Right ventricle myocardium inferior (tissue), 1 donor: ENCODE measurements around the gene CECR2. TPM values are rescaled to one million over a fixed set of nuclear protein-coding genes. Genes with fewer than 3 reads are reported as not detected.

ENCODE experiments used
- ATAC-seq: fragments of 200-7000 bp; cut with Tn5 transposase; one replicate; pipeline ENCODE4 v1.9.1; 2020; ENCODE audit warnings: mild to moderate bottlenecking, moderate library complexity
- DNase-seq: peaks from one replicate; pipeline ENCODE4 v3.0.0; 2021; ENCODE audit errors: missing footprints
- intact Hi-C: fragments of 100-400 bp; cut with DNase I; formaldehyde crosslinking; loops from one replicate; pipeline ENCODE4 v1.11.0; 2022
- long read RNA-seq: library from polyadenylated mRNA; unstranded; transcript quantifications from one replicate; pipeline ENCODE4 v2.0.0, GENCODE V29; 2021
- total RNA-seq: library from RNA; stranded (reverse); fragmentation: NEBNext Ultra II Directional; extraction: Animal tissue kit (Norgen Biotek cat#: 25700); gene quantifications from one replicate; pipeline ENCODE4 v1.2.1, GENCODE V29; 2021
- donor health status: DM: no; HTN: yes; CAD: no; lungs with severe emphysema.

Gene CECR2
- total RNA-seq: 6.4 TPM
- long read RNA-seq, partial matches to known transcripts: 1 of 1 reads
- long read RNA-seq, other reads (novel, unspliced or antisense): 0 of 1 reads

DNA sequence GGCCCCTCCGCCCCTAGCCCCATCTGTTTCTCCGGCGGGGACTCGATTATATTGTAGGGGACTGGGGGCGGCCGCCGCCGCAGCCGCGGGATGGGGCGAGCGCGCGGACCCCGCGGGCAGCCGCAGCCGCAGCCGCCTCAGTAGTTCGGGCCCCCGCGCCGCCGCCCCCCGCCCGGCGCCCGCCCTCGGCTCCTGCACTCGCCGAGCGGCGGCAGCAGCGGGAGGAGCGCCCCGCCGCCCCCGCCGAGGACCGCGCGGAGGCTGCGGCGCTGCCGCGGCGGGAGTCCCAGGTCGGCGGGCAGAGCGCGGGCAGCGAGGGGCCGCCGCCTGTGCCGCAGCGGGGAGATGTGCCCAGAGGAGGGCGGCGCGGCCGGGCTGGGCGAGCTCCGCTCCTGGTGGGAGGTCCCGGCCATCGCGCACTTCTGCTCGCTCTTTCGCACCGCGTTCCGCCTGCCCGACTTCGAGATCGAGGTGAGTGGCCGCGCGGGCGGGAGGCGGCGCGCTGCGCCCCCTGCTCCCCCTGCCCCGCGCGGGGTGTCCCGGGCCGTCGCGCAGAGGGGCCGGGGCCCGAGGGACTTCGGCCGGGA is at the start of gene CECR2:
TSS of gene CECR2 (plus strand) at position 22 of the 587 bp plus-strand sequence. CDS start at position 346, 324 bp downstream.
- no peak for DNase-seq
- intact Hi-C loops: loop anchor here (2.0 to 5.0 kb wide), 2 partner anchors 38 to 131 kb away; no protein-coding TSS in a partner anchor
- peak; percentile 45 for ATAC-seq

DNA sequence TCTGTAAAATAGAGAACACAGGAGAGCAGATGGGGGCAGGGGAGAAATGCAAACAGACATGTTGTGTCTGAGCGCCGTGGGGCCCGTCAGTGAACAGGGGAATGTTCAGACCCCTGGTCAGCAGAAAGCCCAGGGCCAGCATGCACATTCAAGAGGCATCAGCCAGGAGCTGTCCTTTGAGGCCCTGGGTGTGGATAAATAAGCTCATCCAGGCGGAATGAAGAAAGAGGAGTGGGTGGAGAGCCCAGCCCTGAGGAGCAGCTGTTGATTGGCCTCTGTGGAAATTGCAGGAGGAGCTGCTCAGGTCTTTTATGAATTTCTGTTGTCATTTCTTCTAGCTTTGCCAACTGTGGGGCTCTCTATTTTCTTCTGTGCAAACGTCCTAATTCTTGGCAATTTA is 49.7 kb upstream of the CECR2 start:
- intact Hi-C loops: no loop called here
- no peak for DNase-seq
- ATAC-seq: no peak

DNA sequence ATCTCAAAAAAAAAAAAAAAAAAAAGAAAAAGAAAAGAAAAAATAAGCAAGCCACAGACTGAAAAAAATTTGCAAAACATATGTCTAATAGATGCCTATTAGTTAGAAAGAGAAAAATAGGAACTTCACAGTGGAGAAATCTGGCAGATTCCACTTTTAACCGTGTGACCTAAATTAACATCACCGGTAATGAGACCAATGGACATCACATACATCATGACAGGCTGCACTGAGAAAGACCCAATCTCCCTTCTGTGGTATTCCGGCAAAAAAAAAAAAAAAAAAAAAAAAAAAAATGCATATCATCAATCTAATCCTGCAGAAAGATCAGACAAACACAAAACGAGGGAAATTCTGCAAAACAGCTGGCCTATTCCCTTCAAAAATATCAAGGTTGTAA is 46.7 kb upstream of the CECR2 start:
- no peak for ATAC-seq
- intact Hi-C loops: loop anchor here (10.0 kb wide), 1 partner anchor 108 kb away; the partner anchor contains the start of gene ADA2
- DNase-seq: no peak

DNA sequence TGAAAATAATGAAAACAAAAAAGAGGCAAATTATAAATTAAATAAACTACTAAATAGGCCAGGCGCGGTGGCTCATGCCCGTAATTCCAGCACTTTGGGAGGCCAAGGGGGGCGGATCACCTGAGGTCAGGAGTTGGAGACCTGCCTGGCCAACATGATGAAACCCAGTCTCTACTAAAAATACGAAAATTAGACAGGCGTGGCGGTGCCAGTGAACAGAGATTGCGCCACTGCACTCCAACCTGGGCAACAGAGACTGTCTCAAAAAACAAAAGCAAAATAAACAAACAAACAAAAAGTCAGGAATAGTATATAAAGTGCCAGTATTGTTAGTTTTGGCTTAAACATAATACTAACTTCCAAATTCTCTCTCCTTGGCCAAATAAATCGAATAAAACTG is 37.6 kb upstream of the CECR2 start:
- ATAC-seq: no peak
- no peak for DNase-seq
- intact Hi-C loops: no loop called here

DNA sequence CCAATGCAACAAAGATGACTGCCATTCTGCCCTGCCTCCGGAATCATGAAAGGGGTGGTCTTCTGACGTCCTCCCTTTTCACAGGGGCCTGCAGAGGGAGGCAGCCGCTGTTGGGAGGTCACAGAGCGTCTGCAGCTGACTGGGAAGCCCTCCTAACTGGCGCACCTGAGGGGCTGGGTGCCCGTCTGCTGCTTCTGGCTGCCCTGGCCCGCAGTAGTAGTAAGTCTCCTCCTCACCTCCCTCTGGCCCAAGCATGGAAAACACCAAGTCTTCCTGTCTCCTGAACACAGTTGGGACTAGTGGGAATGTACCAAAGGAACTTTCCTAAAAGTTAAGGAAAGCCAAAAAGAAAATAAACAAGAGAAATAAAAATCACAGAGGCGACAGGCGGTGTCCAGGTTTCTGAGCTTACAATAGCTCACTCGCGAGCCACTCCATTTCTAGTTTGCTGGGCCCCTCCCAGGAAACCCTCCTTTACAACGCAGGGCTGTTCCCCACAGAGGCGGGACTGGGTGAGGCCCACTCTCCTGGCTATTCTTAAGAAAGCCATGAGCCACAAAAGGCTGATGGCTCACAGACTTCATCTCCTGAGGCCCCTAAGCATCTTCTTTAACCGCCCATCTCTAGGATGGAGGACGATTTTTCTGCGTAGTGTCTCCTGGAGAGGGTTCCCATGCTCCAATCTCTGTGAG is 37.0 kb upstream of the CECR2 start:
- intact Hi-C loops: no loop called here
- no peak for ATAC-seq

DNA sequence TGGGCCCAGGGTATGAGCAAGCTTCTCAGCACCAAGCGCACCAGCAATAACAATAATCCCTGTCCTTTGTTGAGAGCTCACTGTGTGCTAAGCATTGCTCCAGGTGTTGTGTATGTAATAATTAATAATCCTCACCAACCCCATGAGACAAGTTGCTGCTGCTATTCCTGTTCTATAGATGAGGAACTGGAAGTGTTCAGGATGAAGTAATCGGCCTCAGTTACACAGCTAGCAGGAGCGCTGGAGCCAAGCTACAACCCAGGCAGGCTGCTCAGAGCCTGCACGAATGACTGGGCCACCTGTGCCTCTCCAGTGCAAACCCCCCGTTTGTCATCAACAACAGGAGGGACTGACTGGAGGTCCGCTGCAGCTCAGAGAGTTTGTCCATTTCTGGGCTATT is 35.2 kb upstream of the CECR2 start:
- DNase-seq: no peak
- ATAC-seq: no peak
- intact Hi-C loops: no loop called here

More for the DNA sequence above, 37.0 kb upstream of the CECR2 start:
- no peak for DNase-seq

DNA sequence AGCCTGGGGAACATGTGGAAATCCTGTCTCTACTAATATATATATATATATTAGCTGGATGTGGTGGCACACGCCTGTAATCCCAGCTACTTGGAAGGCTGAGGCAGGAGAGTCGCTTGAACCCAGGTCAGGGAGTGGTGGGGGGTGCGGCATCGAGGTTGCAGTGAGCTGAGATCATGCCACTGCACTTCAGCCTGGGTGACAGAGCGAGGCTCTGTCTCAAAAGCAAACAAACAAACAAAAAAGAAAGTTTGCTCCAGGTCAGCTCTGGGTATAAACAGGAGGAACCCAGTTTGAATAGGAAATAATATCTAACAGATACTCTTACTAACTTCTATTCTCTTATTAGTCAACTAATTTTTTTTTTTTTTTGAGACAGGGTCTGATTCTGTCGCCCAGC is 34.3 kb upstream of the CECR2 start:
- no peak for DNase-seq
- intact Hi-C loops: no loop called here
- no peak for ATAC-seq

DNA sequence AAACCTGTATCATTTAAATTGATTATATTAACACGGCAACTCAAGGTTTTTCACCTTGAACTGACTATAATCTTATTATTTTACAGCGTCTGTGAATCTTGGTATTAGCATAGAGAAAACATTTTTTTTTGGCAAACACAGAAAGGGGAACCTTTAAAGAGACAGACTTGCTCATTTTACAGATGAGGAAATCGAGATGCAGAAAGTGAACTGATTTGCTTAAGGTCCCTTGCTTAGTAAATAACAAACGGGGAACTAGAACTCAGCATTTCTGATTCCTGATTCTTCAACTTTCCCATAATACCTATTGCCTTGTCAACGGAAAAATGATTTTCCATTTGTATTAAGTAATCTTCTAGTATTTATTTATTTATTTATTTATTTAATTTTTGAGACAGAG is 33.2 kb upstream of the CECR2 start:
- ATAC-seq (no peak), DNase-seq (no peak)
- intact Hi-C loops: no loop called here

DNA sequence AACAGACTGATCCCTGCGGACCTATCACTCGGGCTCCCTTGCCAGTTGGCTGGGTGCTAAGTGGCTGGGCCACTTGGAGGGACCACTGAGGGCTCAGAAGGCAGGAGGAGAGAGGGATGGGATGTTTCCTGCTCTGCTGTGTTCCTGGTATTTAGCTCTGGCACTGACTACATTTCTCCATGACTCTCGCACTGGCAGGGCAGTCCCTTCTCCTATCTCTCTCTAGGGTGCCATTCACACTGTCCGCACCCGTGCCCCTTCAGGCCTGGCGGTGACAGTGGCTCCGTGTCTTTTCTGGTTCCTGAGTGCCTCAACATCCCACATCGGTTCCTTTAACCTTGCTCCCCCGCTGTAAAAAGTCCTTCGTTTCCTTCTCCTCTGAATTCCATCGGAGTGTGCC is 31.6 kb upstream of the CECR2 start:
- intact Hi-C loops: no loop called here
- ATAC-seq (peak; percentile 40), DNase-seq (no peak)

DNA sequence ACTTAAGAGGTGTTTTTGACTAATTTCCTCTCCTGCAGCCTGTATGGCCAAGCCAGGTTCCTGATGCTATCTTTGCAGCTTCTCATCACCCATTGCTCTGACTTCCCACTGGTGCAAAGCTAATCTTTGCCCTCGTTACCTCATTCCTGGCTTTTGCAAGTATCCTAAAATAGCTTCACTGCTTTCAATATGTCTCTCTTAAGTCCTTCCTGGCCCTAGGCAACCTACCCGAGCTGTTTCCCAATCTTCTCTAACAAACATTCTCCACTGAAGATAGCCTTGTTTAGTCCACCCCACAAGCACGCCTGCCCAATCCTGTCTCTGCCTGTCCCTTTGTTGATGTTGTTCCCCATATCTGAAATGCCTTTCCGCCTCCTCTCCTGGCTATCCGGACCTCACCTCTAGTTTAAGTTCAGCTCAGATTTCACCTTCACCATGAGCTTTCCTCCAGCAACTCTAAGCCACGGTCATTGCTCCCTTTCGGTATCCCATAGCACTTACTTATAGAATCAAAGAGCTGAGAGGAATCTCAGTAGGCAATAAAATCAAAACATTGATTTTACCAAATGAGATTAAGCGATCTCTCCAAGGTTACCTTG is 30.1 kb upstream of the CECR2 start:
- intact Hi-C loops: no loop called here
- ATAC-seq (peak; percentile 87), DNase-seq (no peak)

DNA sequence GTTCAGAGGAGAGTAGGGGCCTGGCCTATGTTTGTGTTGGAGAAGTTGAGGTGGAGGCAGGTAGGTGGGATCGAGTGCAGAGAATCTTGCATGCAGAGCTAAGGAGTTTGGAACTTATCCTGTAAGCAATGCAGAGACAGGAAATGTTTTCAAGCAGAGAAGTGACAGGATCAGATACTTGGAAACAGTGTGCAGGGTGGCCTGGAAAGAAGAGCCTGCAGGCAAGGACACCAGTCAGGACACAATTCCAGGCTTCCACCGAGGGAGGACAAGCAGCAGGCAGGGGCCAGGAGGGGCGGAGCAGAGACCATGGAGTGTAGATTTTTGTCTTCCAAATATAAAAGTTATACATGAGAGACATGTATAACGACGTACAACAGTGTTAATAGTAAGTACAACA is 26.9 kb upstream of the CECR2 start:
- ATAC-seq (no peak), DNase-seq (no peak)
- intact Hi-C loops: no loop called here

DNA sequence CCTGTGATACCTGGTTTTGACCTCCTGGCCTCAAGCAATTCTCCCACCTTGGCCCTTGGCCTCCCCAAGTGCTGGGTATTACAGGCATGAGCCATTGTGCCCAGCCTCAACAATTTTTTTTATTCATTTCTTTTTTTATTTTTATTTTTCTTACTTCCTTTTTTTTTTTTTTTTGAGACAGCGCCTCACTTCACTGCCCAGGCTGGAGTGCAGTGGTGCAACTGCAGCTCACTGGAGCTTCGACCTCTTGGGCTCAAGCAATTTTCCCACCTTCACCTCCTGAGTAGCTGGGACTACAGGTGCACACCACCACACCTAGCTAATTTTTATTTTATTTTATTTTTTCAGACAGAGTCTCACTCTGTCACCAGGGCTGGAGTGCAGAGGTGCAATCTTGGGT is 25.5 kb upstream of the CECR2 start:
- DNase-seq: no peak
- ATAC-seq: no peak
- intact Hi-C loops: no loop called here

DNA sequence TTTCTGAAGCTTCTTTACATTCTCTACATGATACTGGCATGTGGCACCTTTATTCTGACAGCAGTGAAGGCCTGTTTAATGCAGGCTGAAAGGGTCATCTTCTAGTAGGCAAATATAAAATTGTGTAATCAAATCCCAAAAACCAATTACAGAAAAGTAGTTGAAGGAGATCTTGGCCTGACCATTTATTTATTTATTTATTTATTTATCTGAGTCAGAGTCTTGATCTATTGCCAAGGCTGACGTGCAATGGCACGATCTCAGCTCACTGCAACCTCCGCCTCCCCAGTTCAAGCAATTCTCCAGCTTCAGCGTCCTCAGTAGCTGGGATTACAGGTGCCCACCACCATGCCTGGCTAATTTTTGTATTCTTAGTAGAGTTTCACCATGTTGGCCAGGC is 22.7 kb upstream of the CECR2 start:
- DNase-seq (no peak), ATAC-seq (no peak)
- intact Hi-C loops: no loop called here

DNA sequence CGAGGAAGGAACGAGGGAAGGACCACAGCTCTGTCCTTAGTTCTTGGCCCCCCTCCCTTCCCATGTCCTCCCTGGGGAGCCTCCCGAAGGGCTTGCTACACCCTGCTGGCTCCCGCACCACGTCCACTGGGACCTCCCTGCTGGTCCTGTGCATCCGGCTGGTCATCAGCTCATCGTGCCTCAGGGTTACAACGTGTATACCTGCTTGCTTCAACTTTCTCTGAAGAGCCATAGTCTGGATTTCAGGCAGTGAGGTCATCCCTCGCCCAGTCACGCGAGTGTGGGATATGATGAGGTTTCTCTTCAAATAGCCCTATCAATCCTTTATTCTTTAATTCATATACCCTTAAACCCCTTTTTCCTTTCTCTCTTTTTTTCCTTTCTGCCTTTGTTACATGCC is 21.5 kb upstream of the CECR2 start:
- ATAC-seq (no peak), DNase-seq (no peak)
- intact Hi-C loops: no loop called here

DNA sequence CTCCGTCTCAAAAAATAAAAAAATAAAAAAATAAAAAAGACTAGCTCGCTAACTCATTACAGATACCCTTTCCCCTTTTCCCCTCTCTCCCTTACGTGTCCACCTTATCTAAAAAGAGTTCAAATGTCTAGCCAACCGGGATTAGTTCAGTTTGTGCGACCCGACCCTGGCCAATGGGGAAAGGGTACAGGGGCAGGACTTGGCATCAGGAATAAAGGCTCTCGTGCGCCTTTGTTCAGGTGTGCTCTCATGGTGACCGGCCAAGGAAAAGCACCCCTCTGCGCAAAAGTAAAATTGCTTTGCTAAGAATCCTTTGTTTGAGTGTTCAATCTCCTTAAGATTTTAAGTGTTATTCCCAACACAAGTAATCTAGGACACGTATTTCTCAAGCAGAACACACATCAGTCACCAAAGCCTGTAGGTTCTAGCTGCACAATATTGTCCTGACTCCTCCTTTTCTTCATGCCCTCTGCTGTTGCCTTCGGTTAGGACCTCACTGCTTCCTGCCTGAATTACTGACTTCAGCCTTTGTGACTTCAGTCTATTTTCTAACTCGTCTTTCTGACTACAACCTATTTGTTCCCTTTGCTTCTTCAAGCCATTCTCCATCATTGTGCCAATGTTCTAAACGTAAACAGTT is 20.7 kb upstream of the CECR2 start:
- intact Hi-C loops: no loop called here
- DNase-seq (no peak), ATAC-seq (no peak)

DNA sequence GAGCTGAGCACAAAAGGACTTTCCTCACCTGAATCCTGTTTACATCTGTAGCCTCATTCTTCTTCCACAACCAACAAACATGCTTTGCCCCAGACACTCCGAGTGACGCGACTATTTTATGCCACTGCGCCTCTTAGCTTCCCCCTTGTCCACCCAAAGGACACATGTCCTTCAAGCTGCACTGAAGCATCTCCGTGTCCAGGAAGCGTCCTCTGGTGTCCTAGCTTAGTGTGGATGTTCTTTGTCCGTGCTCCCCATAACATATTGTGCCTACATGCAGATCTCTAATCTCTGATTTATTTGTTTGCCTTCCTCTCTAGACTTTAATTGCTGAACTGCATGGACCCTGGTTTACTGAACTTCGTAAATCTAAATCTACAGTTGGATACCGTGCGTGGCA is 20.1 kb upstream of the CECR2 start:
- intact Hi-C loops: no loop called here
- DNase-seq: no peak
- ATAC-seq: no peak

DNA sequence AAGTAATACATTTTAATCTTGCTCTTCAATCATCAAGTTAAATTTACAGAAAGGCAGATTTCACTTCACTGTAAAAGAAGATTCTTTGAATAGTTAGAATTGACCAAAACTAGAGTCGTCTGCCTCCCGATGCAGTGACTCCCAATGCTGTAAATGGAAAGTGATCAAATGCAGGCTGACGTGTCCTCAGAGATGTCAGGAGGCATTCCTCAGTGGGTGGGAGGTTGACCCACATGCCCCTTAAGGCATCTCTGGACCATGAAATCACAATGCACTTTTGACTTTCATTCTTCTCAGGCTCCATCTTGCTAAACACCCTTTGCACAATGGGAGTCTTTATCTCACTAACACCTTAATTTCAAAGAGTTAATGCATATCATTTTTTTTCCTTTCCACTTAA is 19.0 kb upstream of the CECR2 start:
- intact Hi-C loops: no loop called here
- no peak for DNase-seq
- ATAC-seq: no peak

DNA sequence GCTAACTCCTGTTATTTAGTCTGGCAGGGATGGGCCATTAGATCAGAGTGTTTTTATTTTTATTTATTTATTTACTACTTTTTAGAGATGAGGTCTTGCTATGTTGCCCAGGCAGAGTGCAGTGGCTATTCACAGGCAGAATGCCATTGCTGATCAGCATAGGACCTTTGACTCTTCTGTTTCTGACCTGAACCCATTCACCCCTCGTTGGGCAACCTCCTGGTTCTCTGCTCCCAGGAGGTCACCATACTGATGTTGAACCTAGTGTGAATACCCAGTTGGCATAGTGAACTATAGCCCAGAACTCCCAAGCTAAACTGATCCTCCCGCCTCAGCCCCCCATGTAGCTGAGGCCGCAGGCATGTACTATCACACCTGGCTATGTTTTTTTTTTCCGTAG is 16.5 kb upstream of the CECR2 start:
- intact Hi-C loops: no loop called here
- ATAC-seq: no peak
- DNase-seq: no peak

DNA sequence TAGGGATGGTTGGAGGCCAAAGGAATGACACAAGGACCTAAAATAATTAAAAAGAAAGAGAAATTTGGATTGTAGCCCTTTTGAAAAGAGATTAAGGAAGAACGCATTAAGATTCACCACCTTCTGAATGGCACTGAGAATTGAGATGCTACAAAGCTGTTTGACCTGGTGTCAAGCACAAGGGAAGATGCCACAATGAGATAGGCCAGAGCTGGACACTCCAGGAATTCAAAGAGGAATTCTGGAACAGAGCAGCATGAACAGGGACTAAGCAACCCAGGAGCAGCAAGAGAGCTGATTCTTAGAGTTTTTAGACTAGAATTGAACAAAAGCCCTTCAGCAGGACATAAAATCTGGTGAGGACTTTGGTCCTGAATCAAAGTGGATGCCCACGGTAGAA is 11.6 kb upstream of the CECR2 start:
- intact Hi-C loops: no loop called here
- DNase-seq: no peak
- ATAC-seq: no peak

DNA sequence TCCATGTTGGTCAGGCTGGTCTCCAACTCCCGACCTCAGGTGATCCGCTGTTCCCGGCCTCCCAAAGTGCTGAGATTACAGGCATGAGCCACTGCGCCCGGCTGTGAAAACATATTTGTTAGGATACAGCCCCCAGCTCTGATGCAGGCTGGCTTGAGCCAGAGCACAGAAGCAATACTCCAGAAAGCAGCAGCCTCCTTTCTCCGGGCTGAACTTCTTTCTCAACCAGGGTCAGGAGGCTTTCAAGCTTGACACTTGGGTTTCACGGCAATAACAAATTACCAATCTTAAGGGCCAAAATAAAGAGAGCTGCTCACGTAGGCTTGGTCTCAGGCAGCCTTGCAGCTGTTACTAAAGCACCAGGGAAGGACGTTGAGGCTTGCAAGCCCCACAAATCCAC is 10.8 kb upstream of the CECR2 start:
- no peak for DNase-seq
- no peak for ATAC-seq
- intact Hi-C loops: no loop called here
